ENCODE data around the gene PSMA1.
"Not testable (repeated sequence)": the region's sequence is repeated elsewhere in the genome, so short reads cannot be mapped to it uniquely, and the experiment has no call there.

The PSMA1 gene

GRCh38 chr11:14519917-14520746, at the start of gene PSMA1:
Gene PSMA1 (minus strand): TSS chr11:14520386. CDS start chr11:14520299, 87 bp downstream.
- DNase-seq (ENCODE audit: low spot score) = peak; percentile 96

DNA sequence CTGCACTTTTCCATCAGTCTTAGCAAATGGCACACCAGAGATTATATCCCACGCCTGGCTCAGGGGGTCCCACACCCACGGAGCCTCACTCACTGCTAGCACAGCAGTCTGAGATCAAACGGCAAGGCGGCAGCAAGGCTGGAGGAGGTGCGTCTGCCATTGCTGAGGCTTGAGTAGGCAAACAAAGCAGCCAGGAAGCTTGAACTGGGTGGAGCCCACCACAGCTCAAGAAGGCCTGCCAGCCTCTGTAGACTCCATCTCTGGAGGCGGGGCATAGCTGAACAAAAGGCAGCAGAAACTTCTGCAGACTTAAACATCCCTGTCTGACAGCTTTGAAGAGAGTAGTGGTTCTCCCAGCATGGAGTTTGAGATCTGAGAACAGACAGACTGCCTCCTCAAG, 49.3 kb upstream of the PSMA1 start:
- not testable (repeated sequence) for DNase-seq (ENCODE audit: low spot score)

DNA sequence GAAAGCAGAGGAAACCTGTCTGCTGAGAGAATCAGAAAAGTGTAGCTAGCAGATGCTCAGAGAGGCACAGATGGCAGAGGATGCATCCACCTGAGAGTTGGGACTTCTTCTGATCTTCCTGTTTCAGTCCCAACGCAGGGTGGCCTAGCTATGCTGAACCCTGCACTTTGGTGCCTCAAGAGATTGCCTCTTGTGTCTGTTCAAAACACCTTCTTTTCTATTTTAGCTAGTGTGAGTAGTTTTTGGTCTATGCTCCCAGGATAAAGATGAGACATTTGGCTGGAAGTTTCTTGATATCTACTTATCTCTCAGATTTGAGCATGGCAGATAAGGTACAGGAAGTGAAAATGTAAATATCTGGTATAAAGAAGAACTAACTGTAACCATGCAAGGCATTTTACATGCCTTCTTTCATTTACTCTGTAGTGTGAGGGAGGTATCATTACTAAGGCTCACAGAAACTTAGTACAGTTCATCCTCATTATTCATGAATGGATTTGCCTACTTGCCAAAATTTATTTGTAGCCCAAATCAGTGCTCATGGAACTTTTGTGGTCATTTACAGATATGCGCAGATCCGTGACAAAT, 47.0 kb upstream of the PSMA1 start:
- no peak for DNase-seq (ENCODE audit: low spot score)

DNA sequence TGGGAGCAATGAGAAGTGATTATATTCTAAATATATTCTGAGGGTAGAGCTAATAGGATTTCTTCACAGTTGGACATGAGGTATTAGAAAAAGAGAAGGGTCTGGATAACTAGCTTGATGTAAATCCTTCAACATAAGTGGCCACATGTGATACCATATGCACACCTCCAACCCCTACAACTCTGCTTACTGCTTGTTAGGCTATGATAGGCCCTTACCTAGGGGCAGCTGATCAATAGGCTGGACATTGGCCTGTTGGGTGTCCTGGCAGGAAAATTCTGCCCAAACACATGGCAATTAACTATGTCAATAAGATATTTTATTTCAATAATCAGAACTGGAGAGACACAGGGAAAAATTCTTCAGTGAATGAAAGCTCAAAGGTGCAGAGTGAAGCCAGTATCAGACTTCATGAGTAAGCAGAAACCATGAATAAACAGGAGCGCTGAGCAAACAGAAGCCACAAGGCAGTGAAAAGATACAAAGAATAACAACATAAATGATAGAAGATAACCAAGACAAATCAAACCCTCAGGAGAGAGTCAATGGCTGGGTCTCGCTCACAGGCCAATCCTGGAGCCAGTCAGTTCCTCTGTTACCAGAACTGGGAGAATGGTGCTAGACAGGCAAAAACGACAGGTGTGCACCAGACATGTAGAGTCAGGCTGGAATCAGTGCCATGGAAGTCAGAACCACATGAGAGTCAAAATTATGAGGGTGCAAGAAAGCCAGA, 46.3 kb upstream of the PSMA1 start:
- DNase-seq (ENCODE audit: low spot score) = no peak

DNA sequence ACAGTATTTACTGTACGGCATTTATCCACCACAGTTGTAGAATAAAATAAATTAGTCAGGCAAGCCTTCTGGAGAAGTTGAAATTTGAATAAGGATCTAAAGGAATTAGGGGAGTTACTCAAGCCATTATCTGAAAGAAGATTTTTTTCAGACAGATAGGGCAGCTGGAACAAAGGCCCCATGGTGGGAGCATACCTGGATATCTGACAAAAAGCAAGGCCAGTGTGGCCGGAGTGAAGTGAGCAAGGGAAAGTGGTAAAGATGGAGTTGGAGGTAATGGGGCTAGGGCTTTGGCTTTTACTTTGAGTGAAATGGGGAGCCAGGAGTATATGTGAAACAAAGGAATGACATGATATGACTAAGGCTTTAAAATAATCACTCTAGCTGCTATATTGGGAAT, 45.7 kb upstream of the PSMA1 start:
- no peak for DNase-seq (ENCODE audit: low spot score)

- no peak for DNase-seq (ENCODE audit: low spot score)
Measured at GRCh38 chr11:14555818-14556217, 35.6 kb upstream of the PSMA1 start.

DNA sequence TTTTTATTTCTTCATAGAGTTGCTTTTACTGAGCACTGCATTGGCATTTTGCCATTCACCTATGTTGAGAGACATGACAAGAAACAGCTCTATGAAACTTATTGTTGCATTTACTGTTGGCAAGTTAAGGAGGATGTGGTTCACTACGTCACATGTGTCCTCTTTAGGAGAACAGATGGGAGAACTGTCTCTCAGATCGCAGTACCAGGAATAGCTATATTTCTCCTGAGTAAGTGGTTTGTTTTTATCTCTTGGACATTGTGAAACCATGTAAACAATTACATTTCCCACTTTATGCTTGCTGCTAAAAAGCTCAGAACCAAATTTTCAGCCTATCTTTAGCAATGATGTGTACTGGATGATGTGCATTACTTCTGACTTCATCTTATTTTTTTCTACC, 34.8 kb upstream of the PSMA1 start:
- DNase-seq (ENCODE audit: low spot score) = peak; percentile 76

- DNase-seq (ENCODE audit: low spot score) = no peak
Measured at GRCh38 chr11:14552089-14552488, 31.9 kb upstream of the PSMA1 start.

DNA sequence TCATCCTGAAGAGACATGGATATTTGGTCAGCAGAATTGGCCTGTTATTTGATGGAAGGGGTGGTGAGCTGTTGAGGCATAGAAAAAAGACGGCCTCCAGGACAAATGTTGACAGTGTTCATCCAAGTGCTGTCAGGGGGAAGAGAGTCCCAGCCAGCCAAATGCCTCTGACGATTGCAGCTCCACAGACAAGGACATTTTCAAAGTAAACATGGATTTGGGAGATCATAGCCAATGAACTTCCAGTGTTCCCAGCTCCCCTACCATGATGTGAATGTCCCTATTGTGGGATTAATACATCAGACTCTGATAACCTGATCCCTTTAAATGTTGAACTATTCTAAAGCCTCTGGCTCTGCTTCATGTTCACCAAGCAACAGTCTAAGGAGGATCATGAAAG, 31.2 kb upstream of the PSMA1 start:
- DNase-seq (ENCODE audit: low spot score) = no peak

DNA sequence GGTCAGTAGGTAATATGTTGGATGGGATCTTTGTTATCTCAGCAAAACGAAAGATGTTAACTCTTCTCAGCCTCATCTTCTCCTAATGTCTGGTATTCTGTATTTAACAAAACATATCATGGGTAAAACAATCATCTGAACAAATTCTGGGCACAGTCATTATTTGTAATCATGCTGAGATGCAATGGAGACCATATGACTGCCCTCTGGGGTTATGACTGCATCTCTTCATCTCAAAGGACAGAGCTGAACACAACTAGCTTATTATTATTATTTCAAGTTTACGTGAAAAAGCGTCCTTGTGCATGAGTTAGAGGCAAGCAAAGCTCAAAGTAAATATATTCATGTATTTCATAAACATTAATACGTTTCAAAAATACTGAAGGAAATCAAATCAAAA, 29.7 kb upstream of the PSMA1 start:
- DNase-seq (ENCODE audit: low spot score) = no peak

DNA sequence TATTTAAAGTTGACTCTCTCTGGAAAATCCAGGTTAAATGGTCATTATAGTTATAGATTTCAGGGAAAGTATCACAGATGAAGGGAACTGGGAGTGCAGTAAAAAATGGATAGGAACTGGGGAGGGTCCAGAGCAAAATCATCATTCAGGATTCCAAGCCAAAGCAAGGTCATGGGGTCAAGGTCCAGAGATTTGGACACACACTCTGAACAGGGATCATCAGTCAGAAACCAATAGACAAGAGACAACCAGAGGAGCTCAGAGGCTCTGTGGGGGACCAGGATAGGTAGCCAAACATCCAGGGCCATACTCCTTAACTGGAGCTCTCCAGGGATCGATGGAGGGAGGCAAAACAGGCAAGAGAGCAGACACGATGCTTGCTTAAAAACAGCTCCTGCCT, 27.3 kb upstream of the PSMA1 start:
- no peak for DNase-seq (ENCODE audit: low spot score)

GRCh38 chr11:14546672-14547071, 26.5 kb upstream of the PSMA1 start:
- DNase-seq (ENCODE audit: low spot score) = no peak

- no peak for DNase-seq (ENCODE audit: low spot score)
Measured at GRCh38 chr11:14544611-14545010, 24.4 kb upstream of the PSMA1 start.

DNA sequence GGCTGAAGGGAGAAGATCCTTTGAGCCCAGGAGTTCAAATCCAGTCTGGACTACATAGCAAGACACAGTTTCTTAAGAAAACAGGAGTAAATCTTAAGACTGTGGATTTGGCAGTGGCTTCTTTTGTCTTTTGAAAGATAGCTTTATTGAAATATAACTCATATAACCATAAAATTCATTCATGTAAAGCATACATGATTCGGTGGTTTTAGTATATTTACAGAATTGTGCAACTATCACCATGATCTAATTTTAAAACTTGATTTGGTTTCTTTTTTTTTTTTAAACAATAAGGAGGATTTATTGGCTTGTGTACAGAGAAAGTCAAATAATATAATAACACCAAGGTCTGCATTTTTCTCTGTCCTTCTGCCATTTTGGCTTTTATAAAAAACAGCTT, 23.1 kb upstream of the PSMA1 start:
- no peak for DNase-seq (ENCODE audit: low spot score)

DNA sequence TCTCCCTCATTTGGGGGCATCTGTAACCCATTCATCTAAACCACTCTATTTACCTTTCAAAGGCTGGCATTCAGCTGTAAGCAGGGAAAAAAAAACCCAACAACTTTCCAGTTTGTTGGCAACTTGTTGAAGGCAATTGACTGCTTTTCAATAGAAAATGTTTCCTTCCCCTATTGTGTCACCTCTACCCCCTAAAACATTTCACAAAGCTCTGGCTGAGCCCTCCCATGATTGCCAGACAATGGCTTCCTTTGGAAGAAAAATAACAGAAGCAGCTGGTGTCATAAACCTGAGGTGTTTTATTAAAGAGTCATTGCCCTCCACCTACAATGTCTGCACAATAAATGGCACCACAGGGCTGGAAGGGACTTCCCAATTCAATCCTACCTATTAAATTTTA, 22.1 kb upstream of the PSMA1 start:
- DNase-seq (ENCODE audit: low spot score) = peak; percentile 17

DNA sequence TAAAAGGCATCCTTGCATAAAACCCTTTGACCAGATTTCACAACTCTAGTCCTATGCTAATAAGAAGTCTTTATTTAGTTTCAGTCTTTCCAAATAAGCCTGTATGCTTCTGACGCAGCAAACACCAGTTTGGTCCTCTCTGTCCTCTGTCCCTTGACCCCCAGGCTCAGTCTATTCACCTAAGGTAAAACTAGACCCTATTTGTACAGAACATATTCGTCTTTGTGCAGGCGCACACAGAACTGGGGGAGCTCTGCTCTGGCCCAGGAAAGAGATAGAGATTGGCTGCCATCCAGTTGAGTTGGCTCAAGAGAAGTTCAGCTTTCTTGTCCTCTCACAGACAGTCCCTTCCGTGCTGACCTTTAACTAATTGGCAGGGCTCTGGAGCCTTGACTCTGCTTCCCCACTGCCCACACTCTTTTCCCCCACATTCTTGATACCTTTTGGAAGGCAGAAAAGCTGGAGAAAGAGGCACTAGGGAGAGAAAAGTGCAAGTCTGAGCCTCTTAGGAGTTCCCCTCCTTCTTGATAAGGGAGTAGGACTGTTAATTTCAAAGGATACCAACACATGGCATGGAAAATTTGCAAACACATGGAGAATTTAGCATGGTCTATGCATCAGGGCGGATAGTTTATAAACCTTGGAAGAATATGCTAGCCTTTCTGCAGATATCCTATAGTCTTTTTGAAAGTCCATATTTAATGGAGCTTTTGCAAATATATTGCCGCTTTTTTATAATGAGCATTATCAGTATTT, 21.2 kb upstream of the PSMA1 start:
- DNase-seq (ENCODE audit: low spot score) = peak; percentile 69

- DNase-seq (ENCODE audit: low spot score) = no peak
Measured at GRCh38 chr11:14539982-14540421, 19.8 kb upstream of the PSMA1 start.

DNA sequence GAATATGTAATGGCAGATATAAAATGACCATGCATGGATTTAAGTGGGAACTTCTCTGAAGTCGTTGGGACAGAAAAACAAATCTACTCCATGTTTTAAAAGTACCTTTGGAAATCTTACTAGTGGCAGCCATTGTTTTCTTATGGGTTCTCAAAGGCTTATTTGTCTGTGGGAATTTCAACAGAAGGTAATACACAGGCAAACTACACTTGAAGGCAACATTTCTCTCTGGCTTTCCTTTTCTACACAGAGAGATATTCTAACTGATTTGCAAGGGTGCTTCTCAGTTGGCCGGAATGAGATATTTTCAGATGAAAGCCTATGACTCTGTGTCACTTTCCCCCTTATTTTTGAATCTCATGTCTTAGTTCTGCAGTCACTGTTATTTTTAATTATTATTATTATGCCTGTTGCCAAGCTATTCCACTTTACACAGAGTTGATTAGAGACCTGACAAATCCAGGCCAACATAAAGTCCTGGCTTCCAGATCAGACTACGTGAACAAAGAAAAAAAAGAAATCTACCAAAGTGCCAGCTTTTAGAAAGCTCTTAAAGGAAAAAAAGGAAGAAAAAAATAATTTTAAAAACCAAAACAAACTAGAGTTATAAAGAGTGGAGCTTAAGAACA, 18.9 kb upstream of the PSMA1 start:
- no peak for DNase-seq (ENCODE audit: low spot score)

- peak; percentile 45 for DNase-seq (ENCODE audit: low spot score)
Measured at GRCh38 chr11:14538271-14538925, 18.2 kb upstream of the PSMA1 start.

DNA sequence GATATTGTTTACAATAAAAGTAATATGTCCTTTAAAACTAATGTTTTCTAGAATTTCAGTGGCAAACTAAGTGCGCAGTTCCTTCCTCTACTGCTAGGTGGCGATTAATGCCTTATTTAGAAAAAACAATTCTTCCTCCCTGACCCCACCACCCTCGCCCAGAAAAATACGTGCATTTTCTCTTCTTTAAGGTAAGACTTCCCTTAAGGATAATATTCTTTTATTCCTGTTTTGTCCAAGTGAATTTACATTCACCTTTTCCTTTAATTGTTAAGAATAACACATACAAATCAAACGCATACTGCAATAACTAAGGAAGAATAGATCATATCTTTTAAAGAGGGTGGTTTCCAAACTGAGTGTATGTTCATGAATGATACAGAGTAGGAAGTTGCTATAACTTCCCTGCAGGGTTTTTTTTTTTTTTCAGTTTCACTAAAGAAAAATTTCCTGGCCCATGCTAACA, 17.0 kb upstream of the PSMA1 start:
- DNase-seq (ENCODE audit: low spot score) = peak; percentile 39

DNA sequence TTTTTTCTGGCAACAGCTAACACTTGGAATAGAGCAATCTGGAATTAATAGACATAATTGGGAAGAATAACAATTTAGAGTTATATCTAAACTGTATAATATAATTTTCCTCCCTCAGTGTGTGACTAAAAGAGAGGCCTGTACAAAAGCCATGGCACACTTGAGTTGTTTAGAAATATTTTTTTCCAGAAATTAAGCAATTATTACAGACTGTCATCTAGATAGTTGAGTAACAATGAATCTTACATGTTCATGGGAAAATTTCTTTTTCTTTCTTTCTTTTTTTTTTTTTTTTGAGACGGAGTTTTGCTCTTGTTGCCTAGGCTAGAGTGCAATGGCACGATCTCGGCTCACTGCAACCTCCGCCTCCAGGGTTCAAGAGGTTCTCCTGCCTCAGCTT, 15.0 kb upstream of the PSMA1 start:
- DNase-seq (ENCODE audit: low spot score) = not testable (repeated sequence)

Measured in Ammon's horn (tissue), 1 donor.